SK-N-MC (cell line): ENCODE measurements around the gene IL36A.

ENCODE experiments used
- EZH2 ChIP-seq: fragments of 200-600 bp; sonication (generic); IDR thresholded peaks from one replicate; pipeline ENCODE4 v1.6.1; 2017; ENCODE audit warnings: antibody characterized with exemption
- POLR2AphosphoS5 ChIP-seq: IDR thresholded peaks from 2 replicates; pipeline ENCODE4 v1.6.1; 2012; ENCODE audit warnings: mild to moderate bottlenecking, low read depth, low read length, borderline replicate concordance

- TF ChIP-seq EZH2 (no peak), POLR2AphosphoS5 (no peak)
These were observed 46.0 kb upstream of the IL36A start for GRCh38 chr2:112959109-112959812.
